HG03103 (cell line): ENCODE data around the gene CCDC85B.

Experiments
- ATAC-seq: cut with Tn5 transposase; IDR thresholded peaks from one replicate; pipeline ENCODE4 v1.9.1; 2021; ENCODE audit warnings: low read depth; ENCODE audit not compliant: unreplicated experiment

The CCDC85B gene

DNA sequence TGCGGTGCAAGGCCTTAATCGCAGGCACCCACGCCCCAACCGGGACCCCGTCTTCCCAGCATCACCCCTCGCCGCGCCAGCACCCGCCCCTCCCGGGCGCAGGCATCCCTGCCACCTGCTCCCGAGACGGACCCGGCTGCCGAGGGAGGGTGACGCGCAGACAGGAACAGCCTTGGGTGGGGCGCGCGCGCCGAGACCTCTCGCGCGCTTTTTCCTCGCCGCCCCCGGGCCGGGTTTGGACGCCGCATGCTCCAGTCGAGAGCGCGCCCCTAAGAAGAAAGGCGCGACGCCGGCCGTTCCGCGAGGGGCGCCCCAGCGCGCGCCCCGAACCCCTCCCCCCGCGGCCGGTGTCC lies 33.0 kb upstream of the CCDC85B start:
- ATAC-seq, result no peak

DNA sequence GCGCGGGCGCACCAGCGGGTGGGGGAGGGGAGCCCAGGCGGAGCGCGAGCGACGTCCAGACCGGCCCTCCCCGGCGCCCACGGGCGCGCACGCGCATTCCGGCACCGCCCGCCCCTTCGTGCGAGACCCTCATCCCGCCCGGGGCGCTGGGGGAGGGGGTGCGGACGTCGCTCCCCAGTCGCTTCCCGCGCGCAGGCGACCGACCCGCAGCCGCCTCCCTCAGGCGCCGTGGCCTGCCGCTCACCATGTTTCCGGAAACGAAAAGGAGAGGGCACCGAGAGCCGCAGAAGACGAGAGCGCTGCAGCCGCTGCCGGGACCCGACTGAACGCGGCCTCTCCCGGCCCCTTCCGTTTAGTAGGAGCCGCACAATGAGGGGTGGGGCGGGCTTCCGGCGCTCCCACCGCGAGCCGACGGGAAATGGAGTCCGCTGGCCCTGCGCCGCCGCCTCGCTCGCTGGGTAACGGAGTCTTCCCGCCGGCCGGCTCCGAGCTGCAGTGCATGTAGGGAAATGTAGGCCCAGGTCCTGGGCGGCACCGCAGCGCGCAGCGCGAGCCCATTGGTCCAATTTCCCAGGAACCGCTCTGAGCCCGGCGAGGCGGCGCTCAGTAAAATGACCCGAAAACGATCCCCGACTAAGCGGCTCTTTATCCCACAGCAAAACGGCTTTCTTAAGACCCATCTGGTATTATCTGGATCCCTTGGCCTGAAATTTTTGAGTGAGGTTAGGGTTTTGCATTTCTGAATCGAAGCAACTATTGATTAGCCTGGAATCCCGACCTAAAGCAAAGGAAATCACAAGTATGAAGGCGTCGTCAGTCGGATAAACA lies 32.4 kb upstream of the CCDC85B start, which contains the start of gene CFL1:
CFL1 (minus strand) TSS at position 328 of the 828 bp plus-strand sequence; CDS start at position 247, 81 bp downstream.
- peak; percentile 33 for ATAC-seq

DNA sequence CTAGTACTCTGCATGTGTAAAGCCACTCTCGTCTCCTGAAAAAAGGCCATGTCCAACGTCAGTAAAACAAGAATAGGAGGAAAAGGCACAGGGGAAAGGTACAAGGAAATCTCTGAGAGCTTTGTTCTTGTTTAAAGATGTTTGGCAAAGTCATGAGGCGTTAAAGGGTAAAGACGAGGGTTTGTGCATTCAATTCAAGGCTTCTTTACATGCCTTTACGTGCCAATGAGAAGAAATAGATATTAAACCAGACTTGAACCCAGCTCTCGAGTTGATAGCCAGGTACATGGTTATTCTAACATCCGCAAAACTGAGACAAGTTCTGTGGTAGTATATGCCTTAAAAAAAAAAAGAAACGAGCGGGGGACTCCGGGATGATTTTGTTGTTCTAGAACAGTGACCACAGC lies 31.8 kb upstream of the CCDC85B start:
- ATAC-seq, result no peak

DNA sequence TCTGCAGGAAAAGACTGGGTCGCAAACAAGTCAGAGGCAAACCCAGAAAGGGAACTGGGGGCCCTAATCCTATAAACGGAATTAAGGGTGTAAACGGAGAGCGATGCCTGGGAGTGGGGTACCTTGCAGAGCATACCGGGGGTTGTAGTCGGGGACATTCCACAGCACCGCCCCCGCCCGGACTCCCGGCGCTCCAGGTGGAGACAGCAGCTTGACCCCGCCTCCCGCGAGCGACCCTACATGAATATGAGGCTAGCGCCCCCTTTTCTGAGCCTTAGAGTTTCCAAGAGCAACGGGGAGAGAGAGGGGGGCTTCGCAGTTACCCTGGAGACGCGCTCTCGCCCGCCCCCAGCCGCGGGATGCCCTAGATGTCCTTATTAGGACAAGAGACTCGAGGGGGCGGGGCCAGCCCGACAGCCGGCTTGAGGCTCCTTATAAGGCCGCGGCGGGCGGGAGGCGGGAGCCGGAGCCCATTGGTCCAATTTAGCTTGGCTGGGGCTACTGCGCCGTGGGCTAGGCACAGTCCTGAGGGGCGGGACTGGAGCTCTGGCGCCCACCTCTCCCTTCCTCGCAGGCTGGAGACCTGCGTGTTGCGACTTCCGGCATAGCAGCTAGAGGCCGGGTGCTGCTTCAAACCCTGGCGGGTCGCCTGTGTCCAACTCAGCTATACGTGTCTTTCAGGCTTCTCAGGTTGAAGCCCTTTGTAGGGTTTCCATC lies 31.2 kb upstream of the CCDC85B start:
- peak; percentile 57 for ATAC-seq

DNA sequence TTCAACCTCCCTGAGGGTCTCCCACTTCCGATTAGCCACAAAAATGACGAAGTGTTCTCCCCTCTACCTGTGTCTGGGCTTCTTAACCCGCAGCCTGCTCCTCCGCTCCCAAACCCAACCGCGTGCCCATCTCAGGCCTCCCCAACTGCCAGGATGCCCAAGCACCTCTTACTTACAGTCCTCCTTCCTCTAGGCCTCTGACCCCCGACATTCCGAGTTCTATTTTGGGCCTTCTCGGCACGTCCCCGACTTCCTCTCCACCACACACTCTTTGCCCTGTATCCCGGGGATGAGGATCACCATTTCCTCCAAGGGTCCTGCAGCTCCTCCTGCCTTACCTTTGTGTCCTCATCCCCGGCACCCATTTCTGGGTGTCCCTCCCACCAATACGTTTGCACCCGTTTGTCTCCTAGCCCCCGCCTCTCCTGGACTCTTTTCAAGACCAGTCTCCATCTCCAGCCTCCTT lies 30.6 kb upstream of the CCDC85B start:
- ATAC-seq, result no peak

DNA sequence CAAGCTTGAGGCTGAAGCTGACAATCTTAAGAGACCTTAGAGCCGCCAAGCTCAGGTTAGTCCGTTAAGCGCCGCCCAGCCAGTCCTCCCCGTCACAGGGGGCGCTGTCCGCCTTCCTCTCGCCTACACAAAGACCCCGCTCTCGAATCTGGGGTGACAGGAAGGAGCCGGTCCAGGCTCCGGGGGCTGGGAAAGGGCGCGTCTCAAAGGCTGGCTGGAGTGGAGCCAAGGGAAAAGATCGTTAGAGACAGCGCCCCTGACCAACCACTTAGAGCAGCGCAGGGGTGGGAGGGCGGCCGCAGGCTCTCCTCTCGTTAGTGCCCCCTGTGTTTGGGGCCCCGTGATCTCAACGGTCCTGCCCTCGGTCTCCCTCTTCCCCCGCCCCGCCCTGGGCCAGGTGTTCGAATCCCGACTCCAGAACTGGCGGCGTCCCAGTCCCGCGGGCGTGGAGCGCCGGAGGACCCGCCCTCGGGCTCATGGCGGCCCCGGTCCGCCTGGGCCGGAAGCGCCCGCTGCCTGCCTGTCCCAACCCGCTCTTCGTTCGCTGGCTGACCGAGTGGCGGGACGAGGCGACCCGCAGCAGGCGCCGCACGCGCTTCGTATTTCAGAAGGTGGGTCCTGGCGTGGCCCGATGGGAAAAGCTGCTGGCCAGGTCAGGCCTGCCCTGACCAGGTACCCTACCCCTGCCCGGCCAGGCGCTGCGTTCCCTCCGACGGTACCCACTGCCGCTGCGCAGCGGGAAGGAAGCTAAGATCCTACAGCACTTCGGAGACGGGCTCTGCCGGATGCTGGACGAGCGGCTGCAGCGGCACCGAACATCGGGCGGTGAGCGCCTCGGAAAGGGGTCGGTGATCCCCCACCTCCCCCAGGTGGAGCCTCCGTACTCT lies 30.0 kb upstream of the CCDC85B start, which contains the start of gene MUS81:
MUS81 (plus strand) TSS at position 156 of the 887 bp plus-strand sequence; CDS start at position 477, 321 bp downstream.
- no peak for ATAC-seq

DNA sequence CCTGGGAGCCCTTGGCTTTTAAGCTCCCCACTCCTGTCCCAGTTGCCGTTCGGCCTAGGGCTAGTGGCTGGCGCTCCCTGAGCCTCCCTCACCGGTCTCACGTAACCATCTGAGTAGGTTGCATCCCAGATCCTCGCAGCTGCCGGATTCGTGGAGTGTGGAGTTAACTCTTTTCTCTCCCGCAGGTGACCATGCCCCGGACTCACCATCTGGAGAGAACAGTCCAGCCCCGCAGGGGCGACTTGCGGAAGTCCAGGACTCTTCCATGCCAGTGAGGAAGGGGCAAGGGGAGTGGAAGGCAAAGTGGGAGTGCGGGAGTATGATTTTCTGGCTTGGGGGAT lies 29.3 kb upstream of the CCDC85B start:
- ATAC-seq, result no peak

DNA sequence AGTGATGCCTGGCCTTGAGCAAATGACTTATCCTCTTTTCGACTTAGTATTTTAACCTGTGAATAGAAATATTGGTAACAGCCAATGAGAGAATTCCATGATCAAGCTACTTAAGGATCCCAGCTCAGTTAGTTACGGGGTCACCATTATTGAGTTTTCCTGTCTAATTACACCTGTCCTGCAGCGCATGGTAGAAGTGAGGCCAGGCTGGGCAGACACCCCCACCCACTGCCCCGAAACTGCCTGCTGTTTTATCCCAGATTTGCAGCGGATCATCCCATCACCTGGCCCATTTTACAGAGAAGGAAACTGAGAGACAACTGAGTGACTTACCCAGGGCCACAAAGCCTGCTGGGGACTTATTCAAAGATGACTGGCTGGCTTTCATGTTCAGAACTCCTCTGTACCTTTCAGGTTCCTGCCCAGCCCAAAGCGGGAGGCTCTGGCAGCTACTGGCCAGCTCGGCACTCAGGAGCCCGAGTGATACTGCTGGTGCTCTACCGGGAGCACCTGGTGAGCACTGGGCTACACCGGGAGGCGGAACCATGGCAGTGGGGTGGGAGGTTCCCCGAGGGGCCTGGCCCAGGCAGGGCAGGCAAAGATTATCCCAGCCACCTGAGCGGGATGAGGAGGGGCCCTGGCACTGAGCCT lies 28.8 kb upstream of the CCDC85B start:
- ATAC-seq, result no peak

DNA sequence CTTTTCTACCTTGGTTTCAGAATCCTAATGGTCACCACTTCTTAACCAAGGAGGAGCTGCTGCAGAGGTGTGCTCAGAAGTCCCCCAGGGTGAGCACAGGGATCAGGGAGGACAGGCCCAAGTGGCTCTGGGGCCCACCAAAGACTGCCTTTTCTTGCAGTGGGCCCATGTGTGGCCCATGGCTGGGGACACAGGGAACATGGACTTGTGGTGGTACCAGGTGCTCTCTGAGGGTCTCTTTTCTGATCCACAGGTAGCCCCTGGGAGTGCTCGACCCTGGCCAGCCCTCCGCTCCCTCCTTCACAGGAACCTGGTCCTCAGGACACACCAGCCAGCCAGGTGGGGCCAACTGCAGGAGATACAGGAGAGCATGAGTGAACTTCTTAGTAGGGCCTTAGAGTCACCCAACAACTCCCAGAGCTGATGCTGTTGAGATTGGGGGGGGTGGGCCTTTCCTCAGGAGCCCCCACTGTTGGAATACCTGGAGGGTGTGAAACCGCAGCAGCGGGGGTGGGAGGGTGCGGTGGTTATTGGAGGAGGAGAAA lies 28.2 kb upstream of the CCDC85B start:
- ATAC-seq, result no peak

DNA sequence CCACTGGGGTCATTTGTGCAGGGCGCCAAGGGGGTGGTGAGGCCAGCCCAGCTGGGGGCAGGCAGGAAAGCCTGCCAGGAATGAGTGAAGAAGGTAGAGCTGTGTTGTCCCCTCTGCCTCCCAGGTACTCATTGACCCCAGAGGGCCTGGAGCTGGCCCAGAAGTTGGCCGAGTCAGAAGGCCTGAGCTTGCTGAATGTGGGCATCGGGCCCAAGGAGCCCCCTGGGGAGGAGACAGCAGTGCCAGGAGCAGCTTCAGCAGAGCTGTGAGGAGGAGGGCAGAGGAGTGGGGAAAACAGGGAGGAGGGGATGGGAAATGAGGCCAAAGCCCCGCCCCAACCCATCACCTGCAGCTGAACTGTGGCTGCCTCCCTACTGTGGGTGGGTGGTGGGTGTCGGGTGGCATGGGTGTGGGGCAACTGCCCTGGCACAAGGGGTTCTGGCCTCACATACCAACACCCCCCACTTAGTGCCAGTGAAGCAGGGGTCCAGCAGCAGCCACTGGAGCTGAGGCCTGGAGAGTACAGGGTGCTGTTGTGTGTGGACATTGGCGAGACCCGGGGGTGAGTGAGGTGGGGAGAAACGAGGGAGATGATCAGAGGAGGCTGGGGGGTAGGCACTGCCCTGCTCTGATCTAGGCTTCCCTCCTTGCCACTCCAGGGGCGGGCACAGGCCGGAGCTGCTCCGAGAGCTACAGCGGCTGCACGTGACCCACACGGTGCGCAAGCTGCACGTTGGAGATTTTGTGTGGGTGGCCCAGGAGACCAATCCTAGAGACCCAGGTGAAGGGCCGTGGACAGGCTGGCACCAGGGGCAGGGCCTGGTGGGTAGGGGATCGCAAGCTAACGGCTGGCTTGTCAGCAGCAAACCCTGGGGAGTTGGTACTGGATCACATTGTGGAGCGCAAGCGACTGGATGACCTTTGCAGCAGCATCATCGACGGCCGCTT lies 27.3 kb upstream of the CCDC85B start:
- no peak for ATAC-seq

DNA sequence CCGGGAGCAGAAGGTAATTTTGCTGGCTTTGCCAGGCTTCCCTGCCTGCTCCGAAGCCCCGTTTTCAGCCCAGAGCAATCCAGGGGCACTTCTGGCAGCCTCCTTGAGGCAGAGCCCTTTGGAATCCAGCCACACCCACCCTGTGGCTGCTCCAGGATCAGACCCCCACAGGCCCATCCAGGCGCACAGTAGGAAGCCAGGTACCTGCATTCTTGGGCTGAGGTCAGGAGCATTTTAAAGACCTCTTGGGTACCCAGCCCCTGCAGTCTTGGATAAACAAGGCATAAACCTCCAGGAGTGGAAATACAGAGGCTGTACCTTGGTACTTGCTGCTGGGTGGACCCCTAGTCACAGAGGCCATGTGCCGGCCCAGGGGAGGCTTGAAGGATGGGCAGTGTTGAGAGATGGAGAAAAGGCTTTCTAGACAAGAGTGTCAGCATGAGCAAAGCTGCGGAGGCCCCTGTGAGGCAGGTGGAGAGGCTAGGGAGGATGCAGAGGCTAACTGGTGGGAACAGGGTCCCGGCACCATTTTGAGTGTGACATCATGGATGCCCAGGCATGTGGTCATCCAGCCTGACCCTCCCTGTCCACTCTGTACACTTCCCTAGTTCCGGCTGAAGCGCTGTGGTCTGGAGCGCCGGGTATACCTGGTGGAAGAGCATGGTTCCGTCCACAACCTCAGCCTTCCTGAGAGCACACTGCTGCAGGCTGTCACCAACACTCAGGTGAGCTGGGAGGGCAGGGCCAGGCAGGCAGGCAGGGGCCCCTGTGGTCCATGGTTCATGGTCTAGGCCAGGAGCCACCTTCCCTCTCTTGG lies 26.4 kb upstream of the CCDC85B start:
- ATAC-seq, result no peak

DNA sequence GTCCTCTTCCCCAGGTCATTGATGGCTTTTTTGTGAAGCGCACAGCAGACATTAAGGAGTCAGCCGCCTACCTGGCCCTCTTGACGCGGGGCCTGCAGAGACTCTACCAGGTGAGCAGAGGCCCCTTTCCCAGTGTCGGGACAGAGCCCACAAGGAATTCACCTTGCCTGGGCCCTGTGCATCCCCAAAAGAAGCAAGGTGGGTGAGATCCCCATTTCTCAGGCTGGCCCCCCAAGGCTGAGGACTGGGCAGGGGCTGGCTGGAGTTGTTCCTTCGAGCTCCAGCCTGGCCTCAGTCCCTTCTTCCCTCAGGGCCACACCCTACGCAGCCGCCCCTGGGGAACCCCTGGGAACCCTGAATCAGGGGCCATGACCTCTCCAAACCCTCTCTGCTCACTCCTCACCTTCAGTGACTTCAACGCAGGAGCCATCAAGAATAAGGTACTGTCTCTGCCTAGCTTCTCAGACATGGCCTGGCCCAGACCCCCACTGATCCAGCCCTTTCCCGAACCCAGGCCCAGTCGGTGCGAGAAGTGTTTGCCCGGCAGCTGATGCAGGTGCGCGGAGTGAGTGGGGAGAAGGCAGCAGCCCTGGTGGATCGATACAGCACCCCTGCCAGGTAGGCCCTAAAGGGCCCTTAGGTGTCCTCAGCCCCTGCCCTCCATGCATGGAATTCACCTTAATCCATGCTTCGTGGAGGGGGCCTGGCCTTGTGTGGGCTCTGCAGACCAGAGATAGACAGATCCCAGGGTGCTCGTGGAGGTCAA lies 25.6 kb upstream of the CCDC85B start:
- no peak for ATAC-seq

DNA sequence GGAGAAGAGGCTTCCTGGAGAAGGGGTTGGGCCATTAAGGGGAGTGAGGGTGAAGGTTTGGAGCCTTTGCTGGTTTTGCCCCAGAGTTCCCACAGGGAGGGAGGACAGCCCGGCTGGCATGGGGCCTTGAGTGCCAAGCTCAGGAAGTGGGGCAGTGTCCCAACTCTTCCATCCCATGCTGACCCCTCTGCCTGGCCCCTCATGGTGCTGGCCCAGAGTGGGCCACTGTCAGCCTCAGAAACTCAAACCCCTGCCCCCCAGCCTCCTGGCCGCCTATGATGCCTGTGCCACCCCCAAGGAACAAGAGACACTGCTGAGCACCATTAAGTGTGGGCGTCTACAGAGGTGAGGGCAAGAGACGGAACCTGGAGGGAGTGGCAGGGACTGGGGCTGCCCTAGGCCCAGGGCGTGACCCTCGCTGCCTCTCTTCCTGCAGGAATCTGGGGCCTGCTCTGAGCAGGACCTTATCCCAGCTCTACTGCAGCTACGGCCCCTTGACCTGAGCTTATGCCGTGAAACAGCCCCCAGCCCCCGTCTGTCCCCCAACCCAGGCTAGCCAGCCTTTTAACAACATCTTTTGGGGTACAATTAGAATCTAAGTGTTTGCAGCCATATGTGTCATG lies 24.8 kb upstream of the CCDC85B start:
- ATAC-seq, result no peak

DNA sequence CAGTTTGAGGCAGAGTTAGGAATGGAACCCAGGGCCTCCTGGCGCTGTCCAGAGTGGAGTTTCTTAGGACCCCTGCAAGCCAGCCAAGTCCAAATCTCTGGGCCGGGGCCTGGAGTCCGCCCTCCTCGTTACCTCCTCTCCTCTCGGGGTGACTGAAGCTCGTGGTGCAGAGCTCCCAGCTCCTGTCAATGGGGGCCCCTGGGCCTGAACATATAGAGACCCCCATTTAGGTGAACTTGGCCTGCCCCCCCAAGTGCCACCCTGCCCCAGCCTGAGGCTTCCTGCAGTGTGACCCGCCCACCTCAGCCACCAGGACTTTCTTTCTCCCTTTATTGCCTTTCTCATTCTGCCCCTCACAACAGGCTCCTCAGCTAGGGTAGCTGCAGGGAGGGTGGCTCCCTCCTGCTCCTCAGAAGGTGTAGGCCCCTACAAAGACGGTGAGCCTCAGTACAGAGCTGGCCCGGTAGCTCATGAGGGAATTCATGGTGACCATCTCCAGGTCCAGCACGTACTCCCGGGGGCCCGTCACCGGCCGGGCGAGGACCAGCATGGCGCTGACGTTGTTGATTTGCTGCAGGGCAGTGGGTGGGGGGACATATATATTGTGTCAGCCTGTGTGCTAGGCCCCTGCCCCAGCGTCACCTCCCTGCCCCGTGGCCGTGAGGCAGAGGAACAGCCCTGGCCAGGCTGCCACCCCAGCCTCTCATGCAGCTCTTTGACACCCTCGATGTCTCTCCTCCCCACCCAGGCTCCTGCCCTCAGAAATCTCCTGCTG lies 23.8 kb upstream of the CCDC85B start:
- ATAC-seq, result no peak

DNA sequence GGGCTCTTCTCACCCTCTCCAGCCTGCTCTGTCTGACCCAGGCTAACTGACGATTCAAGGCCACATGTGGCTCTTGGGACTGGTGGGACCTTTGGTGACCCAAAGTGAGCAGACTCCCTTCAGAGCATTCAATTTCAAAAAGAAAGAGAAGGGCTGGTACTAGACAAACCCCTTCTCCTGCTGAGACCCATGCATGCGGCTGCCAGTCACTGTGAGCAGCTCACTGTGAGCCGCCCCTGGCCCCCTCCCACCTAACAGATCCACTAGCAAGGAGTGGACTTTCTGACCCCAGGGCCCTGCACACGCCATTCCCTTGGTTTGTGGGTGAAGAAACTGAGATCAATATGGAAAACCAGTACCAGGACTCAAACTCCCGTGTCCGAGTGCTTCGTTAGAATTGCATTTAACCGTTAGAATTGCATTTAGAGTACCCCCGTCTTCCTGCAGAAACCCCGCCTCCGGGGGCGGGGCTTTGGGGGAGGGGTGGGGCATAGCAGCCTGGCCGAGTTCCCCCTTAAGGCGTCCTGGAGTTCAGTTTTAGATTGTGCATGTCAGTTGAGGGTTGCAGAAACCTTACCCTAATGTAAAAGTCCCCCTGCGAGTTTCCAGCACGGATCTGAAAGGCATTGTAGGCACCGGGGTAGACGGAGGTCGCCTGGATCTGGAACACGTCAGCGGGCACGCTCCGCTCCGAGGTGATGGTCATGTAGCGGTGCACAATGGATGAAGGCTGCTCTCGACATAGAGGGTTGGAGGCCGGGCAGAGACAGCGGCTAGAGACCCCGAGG lies 23.0 kb upstream of the CCDC85B start:
- ATAC-seq, result no peak
